ENCODE results near the gene EXOSC1.
"Not testable (repeated sequence)": the region's sequence is repeated elsewhere in the genome, so short reads cannot be mapped to it uniquely, and the experiment has no call there.

Gene EXOSC1, protein sequence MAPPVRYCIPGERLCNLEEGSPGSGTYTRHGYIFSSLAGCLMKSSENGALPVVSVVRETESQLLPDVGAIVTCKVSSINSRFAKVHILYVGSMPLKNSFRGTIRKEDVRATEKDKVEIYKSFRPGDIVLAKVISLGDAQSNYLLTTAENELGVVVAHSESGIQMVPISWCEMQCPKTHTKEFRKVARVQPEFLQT

DNA sequence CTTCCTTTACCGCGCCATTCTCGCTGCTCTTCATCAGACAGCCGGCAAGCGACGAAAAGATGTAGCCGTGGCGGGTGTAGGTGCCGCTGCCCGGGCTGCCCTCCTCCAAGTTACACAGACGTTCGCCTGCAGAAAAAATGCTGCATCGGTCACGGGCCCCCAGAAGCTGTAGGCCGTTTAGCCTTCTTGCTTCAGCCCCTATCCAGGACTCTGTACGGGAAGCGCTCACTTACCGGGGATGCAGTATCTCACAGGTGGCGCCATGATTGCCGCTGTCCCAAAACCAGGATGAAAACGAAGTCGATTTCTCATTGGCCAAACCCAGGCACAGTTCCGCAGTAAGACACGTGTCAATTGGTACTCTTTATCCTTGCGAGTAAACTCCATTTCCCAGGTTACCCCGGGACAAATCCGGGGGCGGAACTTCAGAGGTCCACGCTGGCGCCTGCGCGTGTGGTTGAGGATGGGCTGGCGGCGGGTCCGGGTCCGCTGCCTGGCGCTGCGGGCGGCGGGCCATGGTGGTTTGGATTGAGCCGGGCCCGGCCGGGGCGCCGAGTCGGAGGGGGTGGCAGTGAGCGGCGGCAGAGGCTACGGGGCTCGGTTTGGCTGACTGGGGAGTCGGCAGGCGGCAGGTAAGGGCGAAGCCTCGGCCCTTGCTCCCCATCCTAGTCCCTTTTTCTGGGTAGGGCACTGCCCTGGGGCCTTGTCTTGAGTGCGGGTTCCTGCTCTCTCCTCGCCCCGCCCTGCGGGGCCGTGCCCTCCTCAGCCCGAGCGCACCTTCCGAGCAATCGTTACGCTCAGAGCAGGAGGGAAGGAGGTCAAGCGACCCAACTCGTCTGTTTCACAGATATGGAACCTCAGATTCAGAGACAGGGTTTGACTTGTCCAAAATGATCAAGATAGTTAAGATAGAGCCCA is at the start of gene EXOSC1, which contains the start of gene ZDHHC16:
EXOSC1 (minus strand) TSS at position 285 of the 918 bp plus-strand sequence; CDS start at position 264, 21 bp downstream.
ZDHHC16 (plus strand) TSS at position 454 of the 918 bp plus-strand sequence. CDS start 5,501 bp downstream, outside the sequence.
- Histone ChIP-seq H3K4me3 (peak within 1 kb of the TSS; percentile 66 to 97 (median 87)), H3K27ac (peak within 1 kb of the TSS; percentile 23 to 93 (median 79))

DNA sequence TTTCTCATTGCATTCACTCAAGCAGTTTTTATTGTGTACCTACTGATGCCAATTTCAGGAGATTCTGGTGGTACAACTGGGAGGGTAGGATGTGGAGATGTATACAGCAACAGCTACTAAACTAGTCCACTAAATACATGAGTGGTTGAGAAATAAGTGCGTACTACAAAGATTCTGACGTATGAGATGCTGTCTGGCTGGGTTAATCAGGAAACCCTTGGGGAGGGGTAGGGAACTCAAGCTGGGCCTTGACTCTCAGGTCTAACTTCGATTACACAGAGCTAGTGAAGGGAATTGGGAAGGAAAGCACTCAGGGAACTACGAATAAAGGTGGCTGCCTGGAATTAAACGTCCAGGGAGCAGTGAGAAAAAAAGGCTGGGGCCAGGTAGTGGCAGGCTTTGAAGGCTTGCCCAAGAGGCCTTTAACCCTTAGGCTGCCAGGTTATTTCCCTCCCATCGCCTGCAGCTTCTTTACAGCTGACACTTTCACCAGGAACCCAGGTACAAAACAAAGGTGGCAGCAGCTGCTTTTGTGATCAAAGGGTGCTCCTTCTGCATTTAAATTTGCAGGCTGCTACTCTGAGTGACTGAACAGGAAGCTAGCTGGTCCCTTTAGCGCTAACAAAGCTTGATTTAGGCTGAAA is 49.2 kb upstream of the EXOSC1 start:
- peak overlapping the region in 7 of 21 experiments; percentile 45 to 64 (median 54) for H3K27ac ChIP-seq
- no peak overlapping the region for H3K4me3 ChIP-seq

DNA sequence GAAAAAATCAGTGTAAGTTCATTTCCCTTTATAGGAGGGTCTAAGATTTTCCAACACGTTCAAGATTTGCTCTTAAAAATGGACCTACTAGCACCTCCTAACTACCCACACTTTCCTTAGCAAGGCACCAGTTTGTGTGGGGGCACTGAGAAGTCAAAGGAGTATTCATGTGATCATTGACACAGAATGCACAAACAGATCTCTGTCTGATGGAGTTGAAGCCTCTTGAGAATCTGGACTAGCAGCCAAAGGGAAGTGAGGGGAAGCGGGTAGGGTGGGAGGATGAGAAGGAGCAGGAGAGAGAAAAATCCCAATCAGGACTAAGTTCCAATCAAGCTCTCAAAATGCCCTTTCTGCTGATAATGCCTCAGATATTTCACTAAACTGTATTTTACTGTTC is 48.3 kb upstream of the EXOSC1 start:
- Histone ChIP-seq H3K27ac (peak overlapping the region in 2 of 21 experiments; percentile 6 to 14), H3K4me3 (no peak overlapping the region)

GRCh38 chr10:97490592-97490991 is 44.8 kb upstream of the EXOSC1 start:
- H3K27ac ChIP-seq: peak overlapping the region in 3 of 21 experiments; percentile 12 to 49 (median 24)
- no peak overlapping the region for H3K4me3 ChIP-seq

- H3K4me3 ChIP-seq: no peak overlapping the region
- H3K27ac ChIP-seq: no peak overlapping the region
Measured at GRCh38 chr10:97485647-97486281, 40.0 kb upstream of the EXOSC1 start.

- Histone ChIP-seq H3K4me3 (no peak overlapping the region), H3K27ac (peak overlapping the region in 1 of 21 experiments; percentile 51)
Measured at GRCh38 chr10:97483921-97484320, 38.1 kb upstream of the EXOSC1 start.

GRCh38 chr10:97483506-97483905 is 37.7 kb upstream of the EXOSC1 start:
- peak overlapping the region in 2 of 21 experiments; percentile 11 to 51 for H3K27ac ChIP-seq

GRCh38 chr10:97482381-97482780 is 36.6 kb upstream of the EXOSC1 start:
- H3K4me3 ChIP-seq: no peak overlapping the region
- H3K27ac ChIP-seq: peak overlapping the region in 1 of 21 experiments; percentile 43

More at GRCh38 chr10:97483506-97483905, 37.7 kb upstream of the EXOSC1 start:
- no peak overlapping the region for H3K4me3 ChIP-seq

DNA sequence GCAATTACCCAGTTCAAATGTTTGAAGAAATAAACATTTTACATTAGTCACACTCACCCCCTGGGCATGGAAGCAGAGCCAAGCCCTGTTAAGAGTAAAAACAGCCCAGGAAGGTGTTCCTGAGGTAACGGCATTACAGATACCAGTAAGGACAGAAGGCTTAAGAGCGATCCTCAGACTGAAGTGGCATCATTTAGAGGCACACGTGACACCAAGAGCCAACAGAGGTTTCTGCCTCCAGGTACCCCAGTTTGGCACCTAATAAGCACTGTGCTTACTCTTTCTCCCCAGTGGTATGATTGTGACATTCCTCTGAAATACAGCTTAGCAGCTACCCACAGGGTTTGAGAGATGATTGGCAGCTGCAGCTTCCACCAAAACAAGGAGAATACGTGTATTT is 35.3 kb upstream of the EXOSC1 start:
- H3K4me3 ChIP-seq: no peak overlapping the region
- peak overlapping the region in 1 of 21 experiments; percentile 45 for H3K27ac ChIP-seq

DNA sequence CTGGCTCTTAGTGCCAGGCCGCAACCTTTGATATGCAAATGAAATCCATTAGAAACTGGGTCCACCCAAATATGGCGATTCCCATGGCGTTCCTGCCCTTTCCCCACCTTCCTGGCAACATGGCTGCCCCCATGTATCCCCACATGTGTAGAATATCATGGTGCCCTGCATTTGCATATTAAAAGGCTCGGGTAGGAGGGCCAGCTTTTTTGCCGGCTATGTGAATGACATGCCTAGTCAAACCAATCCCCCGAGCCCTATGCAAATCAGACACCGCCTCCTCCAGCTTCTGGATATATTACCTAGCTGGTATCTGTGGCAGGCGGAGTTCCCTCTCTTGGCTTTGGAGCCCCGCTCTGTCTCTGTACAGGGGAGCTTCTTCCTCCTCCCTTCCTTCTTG is 34.1 kb upstream of the EXOSC1 start:
- no peak overlapping the region for H3K4me3 ChIP-seq
- no peak overlapping the region for H3K27ac ChIP-seq

DNA sequence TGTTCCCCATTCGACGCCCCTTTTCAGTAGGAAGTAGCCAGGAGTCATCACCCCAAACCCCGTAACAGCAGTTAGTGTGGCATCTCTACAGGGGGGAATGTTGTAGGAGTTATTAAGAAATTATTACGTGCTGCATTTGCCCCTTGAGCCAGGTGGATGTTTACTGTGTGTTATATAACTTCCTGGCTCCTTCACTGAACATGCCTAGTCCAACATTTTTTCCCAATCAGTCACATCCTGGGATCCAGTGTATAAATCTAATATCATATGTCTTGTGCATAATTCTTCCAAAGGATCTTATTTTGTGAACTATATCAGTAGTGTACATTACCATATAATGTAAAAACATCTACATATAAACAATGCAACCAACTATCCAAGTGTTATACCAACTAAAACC is 33.6 kb upstream of the EXOSC1 start:
- H3K27ac ChIP-seq, H3K4me3 ChIP-seq: not testable (repeated sequence)

DNA sequence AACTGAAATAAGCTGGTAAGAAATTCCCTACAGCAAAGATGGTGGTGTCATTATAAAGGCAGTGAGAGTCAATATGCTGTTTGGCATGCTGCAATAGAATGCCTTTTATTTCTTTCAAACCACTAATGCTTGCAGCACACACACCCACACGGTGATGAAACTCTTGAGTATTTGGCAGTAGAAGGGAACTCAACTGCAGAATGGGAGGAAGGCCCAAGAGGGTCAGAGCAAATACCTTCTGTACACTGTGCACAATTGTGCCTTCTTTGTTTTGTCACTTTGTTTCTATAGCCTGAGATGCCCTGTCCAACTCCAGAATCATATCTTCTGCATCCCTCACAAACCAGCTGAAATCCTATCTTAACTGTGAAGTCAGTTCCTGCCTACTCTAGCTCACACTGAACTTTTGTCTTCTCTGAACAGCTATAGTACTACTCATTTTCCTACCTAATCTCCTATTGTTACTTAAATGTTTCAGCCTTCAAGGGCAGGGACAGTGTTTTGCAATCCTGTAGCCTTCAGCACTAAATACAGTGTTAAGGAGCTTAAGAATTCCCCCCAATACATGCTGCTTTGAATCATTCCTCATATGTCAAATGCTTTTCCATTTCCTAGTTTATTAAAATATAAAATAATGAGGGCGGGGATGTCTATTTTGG is 30.3 kb upstream of the EXOSC1 start:
- Histone ChIP-seq H3K27ac (peak overlapping the region in 1 of 21 experiments; percentile 26), H3K4me3 (no peak overlapping the region)

DNA sequence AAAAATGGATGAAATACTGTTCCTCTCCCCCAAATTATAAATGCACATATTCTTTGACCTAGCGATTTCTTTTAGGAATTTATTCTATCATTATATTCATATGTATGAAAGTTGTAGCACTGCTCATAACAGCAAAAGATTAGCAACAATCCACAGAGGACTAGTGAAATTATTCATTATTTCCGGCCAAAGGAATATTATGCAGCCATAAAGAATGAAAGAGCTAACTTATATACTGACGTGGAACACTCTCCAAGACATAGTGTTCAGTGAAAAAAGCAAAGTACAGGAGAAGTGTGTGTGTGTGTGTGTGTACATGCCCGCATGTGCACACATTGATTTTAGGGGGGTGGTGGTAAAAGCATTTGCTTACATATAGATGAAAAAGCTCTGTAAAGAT is 29.1 kb upstream of the EXOSC1 start:
- H3K4me3 ChIP-seq: no peak overlapping the region
- no peak overlapping the region for H3K27ac ChIP-seq

DNA sequence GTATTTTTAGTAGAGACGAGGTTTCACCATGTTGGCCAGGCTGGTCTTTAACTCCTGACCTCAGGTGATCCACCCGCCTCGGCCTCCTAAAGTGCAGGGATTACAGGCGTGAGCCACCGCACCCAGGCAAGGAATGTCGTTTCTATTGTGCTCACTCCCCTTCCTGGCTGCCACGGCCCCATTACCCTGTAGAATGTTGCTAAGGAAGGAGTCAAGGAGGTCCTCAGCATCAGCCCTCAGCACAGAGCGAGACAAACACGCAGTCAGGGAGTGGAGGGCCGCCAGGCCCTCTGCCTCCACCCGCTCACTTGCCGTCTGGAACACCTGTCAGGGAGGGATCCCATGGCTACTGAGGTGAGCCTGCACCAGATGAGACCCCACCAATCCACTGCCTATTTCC is 23.0 kb upstream of the EXOSC1 start:
- H3K4me3 ChIP-seq: not testable (repeated sequence)
- H3K27ac ChIP-seq: peak overlapping the region in 1 of 21 experiments; percentile 8

DNA sequence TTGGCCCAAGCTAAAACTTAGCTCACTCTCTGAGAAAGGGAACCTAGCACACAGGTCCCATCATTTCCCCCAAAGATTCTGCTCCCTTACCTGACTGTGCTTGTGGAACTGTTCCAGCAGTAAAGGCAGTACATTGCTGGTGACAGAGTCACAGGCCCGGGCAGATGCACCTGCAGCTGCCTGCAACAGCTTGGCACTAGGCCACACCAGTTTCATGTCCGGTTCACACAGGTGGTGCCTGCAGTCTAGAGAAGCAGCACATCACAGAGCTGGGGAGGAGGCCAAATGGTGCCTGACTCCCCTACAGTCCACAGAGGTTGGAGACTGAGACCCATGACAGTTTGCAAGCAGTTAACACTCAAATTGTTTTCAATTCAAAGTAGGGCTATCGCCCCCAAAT is 22.4 kb upstream of the EXOSC1 start:
- Histone ChIP-seq H3K27ac (peak overlapping the region in 1 of 21 experiments; percentile 1), H3K4me3 (no peak overlapping the region)

- H3K4me3 ChIP-seq: no peak overlapping the region
- peak overlapping the region in 5 of 21 experiments; percentile 14 to 55 (median 36) for H3K27ac ChIP-seq
Measured at GRCh38 chr10:97466755-97467154, 20.9 kb upstream of the EXOSC1 start.

GRCh38 chr10:97465982-97466381 is 20.2 kb upstream of the EXOSC1 start:
- no peak overlapping the region for H3K4me3 ChIP-seq
- H3K27ac ChIP-seq: peak overlapping the region in 4 of 21 experiments; percentile 7 to 55 (median 34)

GRCh38 chr10:97464226-97464625 is 18.4 kb upstream of the EXOSC1 start:
- Histone ChIP-seq H3K27ac (peak overlapping the region in 8 of 21 experiments; percentile 3 to 33 (median 24)), H3K4me3 (no peak overlapping the region)

Data from skin epidermis (tissue), 12 donors.